Erythroblast (primary cell): Measurements from ENCODE around the gene PKP3.

ENCODE experiments used
- GATA1 ChIP-seq: IDR thresholded peaks from 2 replicates; pipeline ENCODE4 v1.6.1; 2011; ENCODE audit warnings: low read depth, mild to moderate bottlenecking, control low read depth, low read length, moderate library complexity
- POLR2A ChIP-seq: IDR thresholded peaks from 2 replicates; pipeline ENCODE4 v1.6.1; 2011; ENCODE audit warnings: mild to moderate bottlenecking, low read length

DNA sequence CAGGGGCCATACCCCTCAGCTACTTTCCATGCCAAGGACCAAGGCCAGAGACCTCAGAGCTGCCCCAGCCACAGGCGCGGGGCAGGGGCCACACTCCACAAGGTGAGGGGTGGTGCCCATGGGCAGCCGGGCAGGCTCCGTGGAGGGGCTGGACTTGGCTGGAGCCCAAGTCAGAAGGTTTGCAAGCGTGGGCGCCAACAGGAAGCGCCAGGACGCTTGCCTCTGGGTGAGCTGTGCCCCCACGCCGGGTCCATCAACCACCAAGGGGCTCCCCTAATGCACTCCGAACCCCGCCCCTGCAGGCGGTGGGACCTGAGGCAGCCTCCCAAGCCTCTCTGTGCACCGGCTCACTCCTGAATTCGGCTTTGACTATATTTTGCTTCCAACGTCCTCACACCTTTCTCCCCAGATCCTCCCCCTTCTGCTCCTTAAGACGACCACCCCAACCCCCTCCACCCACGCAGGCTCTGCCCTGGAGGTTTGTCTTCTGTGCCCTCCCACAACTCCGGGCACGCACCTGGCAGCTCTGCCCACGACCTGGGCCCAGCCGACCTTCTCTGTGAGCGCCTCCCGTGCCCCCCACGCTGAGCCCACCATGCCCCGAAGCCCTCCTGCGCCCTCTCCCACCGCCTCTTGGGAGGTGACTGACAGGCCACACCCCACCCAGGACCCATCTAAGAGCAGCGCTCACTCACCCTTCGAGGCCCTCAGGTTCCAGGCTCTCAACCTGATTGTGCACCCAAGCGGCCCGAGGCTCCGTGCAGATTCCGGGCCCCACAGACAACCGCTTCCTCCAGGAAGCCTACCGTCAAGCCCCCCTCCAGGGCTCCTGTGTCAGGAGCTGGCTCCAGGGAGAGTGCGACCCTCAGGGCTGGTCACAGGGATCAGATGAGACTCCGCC is 2.6 kb upstream of the PKP3 start:
- TF ChIP-seq POLR2A: no peak
- no peak for TF ChIP-seq GATA1
